AG10803 (cell line): ENCODE measurements around the gene GCK.

ENCODE experiments used
- DNase-seq: peaks from one replicate; pipeline ENCODE4 v3.0.0; 2010; ENCODE audit warnings: low read depth
- H3K4me3 ChIP-seq: 2 replicates; pipeline ENCODE4 v1.5.1; 2011; ENCODE audit warnings: mild to moderate bottlenecking, low read length, control low read depth
- CTCF ChIP-seq: conservative IDR thresholded peaks from 2 replicates; pipeline ENCODE4 v1.5.1; 2011; ENCODE audit warnings: mild to moderate bottlenecking, low read length, control low read depth, inconsistent platforms

The GCK gene

GRCh38 chr7:44095781-44096180 is 93.5 kb downstream of the GCK start:
- H3K4me3 ChIP-seq, result no peak overlapping the region
- DNase-seq, result no peak
- TF ChIP-seq CTCF, result no peak

- no peak for TF ChIP-seq CTCF
- DNase-seq, result no peak
- no peak overlapping the region for H3K4me3 ChIP-seq
Measured at GRCh38 chr7:44094883-44095592, 94.2 kb downstream of the GCK start.

GRCh38 chr7:44094365-44094764 is 94.9 kb downstream of the GCK start:
- no peak for DNase-seq
- TF ChIP-seq CTCF, result no peak
- H3K4me3 ChIP-seq, result no peak overlapping the region
